Skeletal muscle satellite cell (primary cell): ENCODE data around the gene RTKN.

ENCODE experiments used
- H3K27me3 ChIP-seq: 2 replicates; pipeline ENCODE4 v1.7.0; 2013; ENCODE audit warnings: low read length; ENCODE audit not compliant: control insufficient read depth, insufficient read depth
- H3K36me3 ChIP-seq: 2 replicates; pipeline ENCODE4 v1.7.0; 2013; ENCODE audit warnings: mild to moderate bottlenecking, control low read depth, low read length; ENCODE audit not compliant: insufficient read depth
- H3K4me1 ChIP-seq: 2 replicates; pipeline ENCODE4 v1.7.0; 2013; ENCODE audit warnings: low read length; ENCODE audit not compliant: control insufficient read depth, insufficient read depth
- H3K4me2 ChIP-seq: 2 replicates; pipeline ENCODE4 v1.7.0; 2013; ENCODE audit warnings: mild to moderate bottlenecking, low read length
- H3K4me3 ChIP-seq: 2 replicates; pipeline ENCODE4 v1.7.0; 2013; ENCODE audit warnings: low read length
- H3K9ac ChIP-seq: 2 replicates; pipeline ENCODE4 v1.7.0; 2013; ENCODE audit warnings: mild to moderate bottlenecking, low read depth, low read length, moderate library complexity
- H3K9me3 ChIP-seq: replicated peaks from 2 replicates; pipeline ENCODE4 v1.7.0; 2013; ENCODE audit warnings: mild to moderate bottlenecking, control low read depth, low read length

Gene RTKN

GRCh38 chr2:74406035-74406434 lies 35.7 kb downstream of the RTKN start:
- H3K9me3 ChIP-seq: no peaks in the 10 kb centered on the region
- peaks cover 5% of the 10 kb centered on the region for H3K27me3 ChIP-seq
- H3K36me3 ChIP-seq: no peaks in the 10 kb centered on the region
- no peak overlapping the region for H3K4me2 ChIP-seq
- no peak overlapping the region for H3K4me3 ChIP-seq
- no peak overlapping the region for H3K9ac ChIP-seq
- H3K4me1 ChIP-seq: no peaks in the 10 kb centered on the region

GRCh38 chr2:74401891-74402290 lies 39.8 kb downstream of the RTKN start:
- Histone ChIP-seq H3K9me3 (no peaks in the 10 kb centered on the region), H3K9ac (no peak overlapping the region), H3K27me3 (no peaks in the 10 kb centered on the region), H3K36me3 (no peaks in the 10 kb centered on the region), H3K4me1 (no peaks in the 10 kb centered on the region), H3K4me2 (no peak overlapping the region), H3K4me3 (no peak overlapping the region)

- Histone ChIP-seq H3K36me3 (no peaks in the 10 kb centered on the region), H3K9me3 (no peaks in the 10 kb centered on the region), H3K4me3 (no peak overlapping the region), H3K9ac (no peak overlapping the region), H3K27me3 (peaks cover 3% of the 10 kb centered on the region), H3K4me1 (no peaks in the 10 kb centered on the region), H3K4me2 (no peak overlapping the region)
Measured at GRCh38 chr2:74399785-74400184, 42.0 kb downstream of the RTKN start.

GRCh38 chr2:74396149-74396548 lies 45.6 kb downstream of the RTKN start:
- peaks cover 3% of the 10 kb centered on the region for H3K27me3 ChIP-seq
- no peak overlapping the region for H3K9ac ChIP-seq
- H3K4me3 ChIP-seq: no peak overlapping the region
- no peak overlapping the region for H3K4me2 ChIP-seq
- no peaks in the 10 kb centered on the region for H3K9me3 ChIP-seq
- peaks cover 5% of the 10 kb centered on the region for H3K4me1 ChIP-seq
- no peaks in the 10 kb centered on the region for H3K36me3 ChIP-seq

- Histone ChIP-seq H3K4me3 (no peak overlapping the region), H3K9ac (no peak overlapping the region), H3K27me3 (peaks cover 3% of the 10 kb centered on the region), H3K9me3 (no peaks in the 10 kb centered on the region), H3K4me2 (no peak overlapping the region), H3K36me3 (no peaks in the 10 kb centered on the region), H3K4me1 (peaks cover 16% of the 10 kb centered on the region)
Measured at GRCh38 chr2:74393525-74393924, 48.2 kb downstream of the RTKN start.

GRCh38 chr2:74392449-74392743 lies 49.3 kb downstream of the RTKN start:
- Histone ChIP-seq H3K27me3 (peaks cover 3% of the 10 kb centered on the region), H3K4me3 (peak overlapping the region; percentile 85), H3K36me3 (no peaks in the 10 kb centered on the region), H3K9ac (peak overlapping the region; percentile 95), H3K9me3 (no peaks in the 10 kb centered on the region), H3K4me2 (peak overlapping the region; percentile 92), H3K4me1 (peaks cover 26% of the 10 kb centered on the region)

GRCh38 chr2:74391580-74392448 lies 49.9 kb downstream of the RTKN start:
- Histone ChIP-seq H3K9ac (peak overlapping the region; percentile 95), H3K4me1 (peaks cover 31% of the 10 kb centered on the region), H3K27me3 (peaks cover 3% of the 10 kb centered on the region), H3K4me3 (peak overlapping the region; percentile 85), H3K9me3 (no peaks in the 10 kb centered on the region), H3K36me3 (no peaks in the 10 kb centered on the region), H3K4me2 (peak overlapping the region; percentile 92)

GRCh38 chr2:74391209-74391579 lies 50.5 kb downstream of the RTKN start:
- Histone ChIP-seq H3K4me3 (peak overlapping the region; percentile 85), H3K27me3 (peaks cover 3% of the 10 kb centered on the region), H3K36me3 (no peaks in the 10 kb centered on the region), H3K4me1 (peaks cover 32% of the 10 kb centered on the region), H3K4me2 (peak overlapping the region; percentile 92), H3K9me3 (no peaks in the 10 kb centered on the region), H3K9ac (peak overlapping the region; percentile 95)

- peaks cover 3% of the 10 kb centered on the region for H3K27me3 ChIP-seq
- peaks cover 32% of the 10 kb centered on the region for H3K4me1 ChIP-seq
- H3K4me3 ChIP-seq: peak overlapping the region; percentile 85
- peak overlapping the region; percentile 92 for H3K4me2 ChIP-seq
- H3K9me3 ChIP-seq: no peaks in the 10 kb centered on the region
- peaks cover 3% of the 10 kb centered on the region for H3K36me3 ChIP-seq
- peak overlapping the region; percentile 95 for H3K9ac ChIP-seq
Measured at GRCh38 chr2:74390606-74391005, 51.1 kb downstream of the RTKN start.

GRCh38 chr2:74387346-74387745 lies 54.4 kb downstream of the RTKN start:
- Histone ChIP-seq H3K27me3 (no peaks in the 10 kb centered on the region), H3K4me2 (peak overlapping the region; percentile 32), H3K4me3 (no peak overlapping the region), H3K9me3 (no peaks in the 10 kb centered on the region), H3K4me1 (peaks cover 52% of the 10 kb centered on the region), H3K36me3 (peaks cover 10% of the 10 kb centered on the region), H3K9ac (no peak overlapping the region)

- no peak overlapping the region for H3K9ac ChIP-seq
- no peak overlapping the region for H3K4me3 ChIP-seq
- H3K27me3 ChIP-seq: no peaks in the 10 kb centered on the region
- peaks cover 10% of the 10 kb centered on the region for H3K36me3 ChIP-seq
- H3K4me1 ChIP-seq: peaks cover 48% of the 10 kb centered on the region
- no peaks in the 10 kb centered on the region for H3K9me3 ChIP-seq
- no peak overlapping the region for H3K4me2 ChIP-seq
Measured at GRCh38 chr2:74385396-74385795, 56.3 kb downstream of the RTKN start.

GRCh38 chr2:74384051-74384450 lies 57.7 kb downstream of the RTKN start:
- Histone ChIP-seq H3K4me2 (peak overlapping the region; percentile 55), H3K9me3 (no peaks in the 10 kb centered on the region), H3K27me3 (no peaks in the 10 kb centered on the region), H3K4me3 (no peak overlapping the region), H3K9ac (peak overlapping the region; percentile 15), H3K36me3 (peaks cover 10% of the 10 kb centered on the region), H3K4me1 (peaks cover 54% of the 10 kb centered on the region)
